GM12865 (cell line): ENCODE measurements around the gene PXMP2.
A peak's percentile ranks its signal among the peaks of the same experiment; 100 is the strongest.

Experiments
- DNase-seq: peaks from one replicate; pipeline ENCODE4 v3.0.0; 2010; ENCODE audit warnings: low read depth
- H3K4me3 ChIP-seq: 2 replicates; pipeline ENCODE4 v1.5.1; 2011; ENCODE audit warnings: mild to moderate bottlenecking, low read depth, low read length, control low read depth
- TF ChIP-seq, protein P1 (sequence below): IDR thresholded peaks from 2 replicates; pipeline ENCODE4 v1.5.1; 2011; ENCODE audit warnings: low read length, control low read depth, low read depth, inconsistent platforms; ENCODE audit not compliant: insufficient read depth; ENCODE audit errors: missing control alignments

Gene PXMP2

DNA sequence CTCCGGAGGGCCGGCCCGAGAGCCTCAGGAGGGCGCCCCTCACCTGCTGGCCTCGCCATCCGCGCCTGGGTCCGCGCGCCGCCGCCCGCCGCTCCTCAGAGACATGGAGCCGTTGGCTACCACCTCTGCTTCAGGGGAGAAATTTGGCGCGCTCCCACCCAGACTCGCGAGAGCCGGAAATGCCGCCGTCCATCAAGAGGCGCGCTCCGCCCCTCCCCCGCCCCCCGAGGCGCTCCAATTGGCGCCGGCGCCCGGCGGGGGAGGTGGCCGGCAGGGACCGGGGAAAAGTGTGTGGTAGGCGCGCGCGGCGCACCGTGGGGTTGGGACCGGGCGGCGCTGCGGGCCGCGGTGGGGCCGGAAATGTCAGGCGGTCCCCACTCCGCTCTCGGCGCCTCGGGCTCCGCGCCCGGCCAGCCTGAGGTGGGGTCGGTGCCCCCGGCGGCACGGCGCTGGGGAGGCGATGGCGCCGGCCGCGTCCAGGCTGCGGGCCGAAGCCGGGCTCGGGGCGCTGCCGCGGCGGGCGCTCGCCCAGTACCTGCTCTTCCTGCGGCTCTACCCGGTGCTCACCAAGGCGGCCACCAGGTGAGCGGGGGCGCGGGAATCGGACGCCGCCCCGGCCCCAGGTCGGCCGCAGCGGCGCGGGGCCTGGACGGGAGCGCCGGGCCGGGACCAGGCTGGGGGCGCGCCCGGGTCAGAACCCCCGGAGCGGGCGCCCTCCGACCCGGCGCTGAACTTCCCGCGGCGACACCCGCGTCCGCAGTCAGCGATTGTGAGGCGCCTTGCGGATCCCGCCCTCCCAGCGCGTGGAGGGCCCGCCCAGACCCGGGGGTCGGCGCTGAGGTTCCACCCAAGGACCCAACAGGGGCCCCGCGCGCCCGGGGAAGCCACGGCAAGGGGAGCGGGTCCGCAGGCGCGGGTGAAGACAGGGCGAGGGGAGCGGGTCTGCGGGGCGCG lies at the start of gene PXMP2, which contains the start of gene POLE:
PXMP2 (plus strand) TSS at position 377 of the 954 bp plus-strand sequence; CDS start at position 461, 84 bp downstream.
POLE (minus strand) TSS at position 132 of the 954 bp plus-strand sequence; CDS start at position 105, 27 bp downstream.
- TF ChIP-seq, protein P1, sequence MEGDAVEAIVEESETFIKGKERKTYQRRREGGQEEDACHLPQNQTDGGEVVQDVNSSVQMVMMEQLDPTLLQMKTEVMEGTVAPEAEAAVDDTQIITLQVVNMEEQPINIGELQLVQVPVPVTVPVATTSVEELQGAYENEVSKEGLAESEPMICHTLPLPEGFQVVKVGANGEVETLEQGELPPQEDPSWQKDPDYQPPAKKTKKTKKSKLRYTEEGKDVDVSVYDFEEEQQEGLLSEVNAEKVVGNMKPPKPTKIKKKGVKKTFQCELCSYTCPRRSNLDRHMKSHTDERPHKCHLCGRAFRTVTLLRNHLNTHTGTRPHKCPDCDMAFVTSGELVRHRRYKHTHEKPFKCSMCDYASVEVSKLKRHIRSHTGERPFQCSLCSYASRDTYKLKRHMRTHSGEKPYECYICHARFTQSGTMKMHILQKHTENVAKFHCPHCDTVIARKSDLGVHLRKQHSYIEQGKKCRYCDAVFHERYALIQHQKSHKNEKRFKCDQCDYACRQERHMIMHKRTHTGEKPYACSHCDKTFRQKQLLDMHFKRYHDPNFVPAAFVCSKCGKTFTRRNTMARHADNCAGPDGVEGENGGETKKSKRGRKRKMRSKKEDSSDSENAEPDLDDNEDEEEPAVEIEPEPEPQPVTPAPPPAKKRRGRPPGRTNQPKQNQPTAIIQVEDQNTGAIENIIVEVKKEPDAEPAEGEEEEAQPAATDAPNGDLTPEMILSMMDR: peak; percentile 5
- peak; percentile 98 for DNase-seq
- peak within 1 kb of the TSS; percentile 75 for H3K4me3 ChIP-seq

DNA sequence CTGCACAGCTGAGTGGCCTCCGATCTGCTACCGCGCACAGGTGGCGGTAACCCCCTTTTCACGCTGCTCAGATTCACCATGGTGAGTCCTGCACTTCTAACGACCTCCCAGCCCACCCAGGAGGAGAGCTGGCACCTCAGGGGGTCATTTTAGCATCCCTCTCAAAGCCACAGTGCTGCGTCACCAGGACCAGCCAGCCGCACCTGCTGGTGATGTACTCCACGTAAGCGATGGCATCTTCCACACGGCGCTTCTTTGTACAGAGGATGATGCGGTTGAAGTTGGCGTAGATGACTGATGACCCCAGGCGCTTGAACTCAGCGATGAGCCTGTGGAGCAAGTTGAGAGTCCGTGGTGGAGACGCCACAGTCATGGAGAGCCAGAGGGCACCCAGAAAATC lies 49.6 kb upstream of the PXMP2 start:
- TF ChIP-seq, protein P1: no peak
- H3K4me3 ChIP-seq: no peak overlapping the region
- no peak for DNase-seq

DNA sequence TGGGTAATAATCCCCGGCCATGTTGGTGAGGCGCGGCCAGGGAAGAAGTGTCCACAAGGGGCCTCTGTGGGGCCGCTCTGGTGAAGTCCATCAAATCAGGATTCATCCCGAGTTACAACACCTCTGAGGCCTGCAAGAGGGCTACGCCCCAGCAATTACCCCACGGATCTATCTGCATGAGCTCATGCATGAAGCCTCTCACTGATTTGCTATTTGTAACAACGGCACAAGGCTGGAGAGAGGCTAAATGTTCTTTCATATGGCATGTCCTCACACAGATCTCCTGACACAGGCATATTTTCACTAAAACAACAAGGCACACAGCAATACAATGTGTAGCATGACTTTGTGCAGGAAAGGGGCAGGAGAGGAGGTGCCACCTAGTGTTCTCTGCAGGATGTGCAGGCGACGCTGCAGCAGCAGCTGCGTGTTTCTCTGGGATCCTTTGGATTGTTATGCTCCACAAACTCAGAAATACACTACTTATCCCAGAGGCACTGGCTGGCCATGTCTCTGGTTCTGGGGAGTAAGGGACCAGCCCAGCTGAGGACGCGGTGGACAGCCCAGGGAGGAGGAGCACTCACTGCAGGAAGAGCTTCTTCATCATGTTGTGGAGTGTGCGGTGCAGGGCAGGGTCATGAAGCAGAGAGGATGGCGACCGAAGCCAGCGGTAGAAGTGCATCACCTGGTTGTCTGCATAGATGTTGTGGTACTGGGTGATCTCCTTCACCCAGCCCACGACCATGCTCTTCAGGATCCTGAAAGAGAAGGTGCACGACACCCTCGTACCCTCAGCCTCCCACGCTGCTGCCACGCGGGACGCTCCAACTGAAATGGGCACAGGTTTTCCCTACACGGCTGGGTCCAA lies 48.6 kb upstream of the PXMP2 start:
- DNase-seq: no peak
- TF ChIP-seq, protein P1: peak; percentile 68

DNA sequence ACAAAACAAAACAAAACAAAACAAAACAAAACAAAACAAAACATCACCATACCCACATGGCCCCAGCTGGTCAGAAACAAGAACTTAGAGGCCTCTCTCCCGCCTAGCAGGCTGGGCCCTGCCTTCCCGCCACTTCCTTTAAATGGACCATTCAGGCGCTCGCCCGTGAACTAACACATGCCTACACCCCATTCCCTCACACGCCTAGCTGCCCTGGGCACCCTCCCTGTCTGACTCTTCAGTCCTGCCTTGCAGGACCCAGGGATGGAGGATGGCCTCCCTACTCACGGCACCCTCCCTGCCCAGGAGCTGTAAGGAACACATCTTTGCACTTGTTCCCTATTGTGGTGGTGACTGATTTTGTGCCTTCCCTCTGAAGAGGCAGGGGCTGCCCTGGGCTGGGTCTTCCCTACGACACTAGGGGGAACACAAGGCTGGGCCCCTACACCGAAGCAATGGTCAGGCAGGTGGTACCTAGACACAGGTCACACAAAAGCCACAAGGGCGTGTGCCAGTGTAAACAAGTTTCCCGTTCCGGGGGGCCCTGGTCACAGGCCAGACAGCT lies 47.3 kb upstream of the PXMP2 start:
- TF ChIP-seq, protein P1: no peak
- DNase-seq: no peak
- no peak overlapping the region for H3K4me3 ChIP-seq

More for the DNA sequence above, 48.6 kb upstream of the PXMP2 start:
- H3K4me3 ChIP-seq: no peak overlapping the region

DNA sequence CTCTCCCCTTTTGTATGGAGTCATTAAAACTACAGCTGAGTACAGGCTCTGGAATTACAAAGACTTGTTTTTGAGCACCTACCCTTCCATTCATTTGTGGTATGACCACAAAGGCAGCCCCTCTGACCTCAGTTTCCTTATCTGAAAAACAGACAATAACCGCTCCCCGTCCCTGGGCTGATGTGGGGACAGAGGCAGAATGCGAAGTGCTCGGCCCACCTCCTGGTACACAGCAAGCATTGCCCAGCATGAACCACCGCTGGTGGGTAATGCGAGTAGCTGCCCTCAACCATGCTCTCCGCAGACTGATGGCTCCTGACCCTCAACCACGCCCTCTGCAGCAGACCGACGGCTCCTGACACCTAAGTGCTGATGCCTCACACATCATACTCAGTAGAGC lies 46.5 kb upstream of the PXMP2 start:
- no peak for DNase-seq
- TF ChIP-seq, protein P1: no peak
- no peak overlapping the region for H3K4me3 ChIP-seq

DNA sequence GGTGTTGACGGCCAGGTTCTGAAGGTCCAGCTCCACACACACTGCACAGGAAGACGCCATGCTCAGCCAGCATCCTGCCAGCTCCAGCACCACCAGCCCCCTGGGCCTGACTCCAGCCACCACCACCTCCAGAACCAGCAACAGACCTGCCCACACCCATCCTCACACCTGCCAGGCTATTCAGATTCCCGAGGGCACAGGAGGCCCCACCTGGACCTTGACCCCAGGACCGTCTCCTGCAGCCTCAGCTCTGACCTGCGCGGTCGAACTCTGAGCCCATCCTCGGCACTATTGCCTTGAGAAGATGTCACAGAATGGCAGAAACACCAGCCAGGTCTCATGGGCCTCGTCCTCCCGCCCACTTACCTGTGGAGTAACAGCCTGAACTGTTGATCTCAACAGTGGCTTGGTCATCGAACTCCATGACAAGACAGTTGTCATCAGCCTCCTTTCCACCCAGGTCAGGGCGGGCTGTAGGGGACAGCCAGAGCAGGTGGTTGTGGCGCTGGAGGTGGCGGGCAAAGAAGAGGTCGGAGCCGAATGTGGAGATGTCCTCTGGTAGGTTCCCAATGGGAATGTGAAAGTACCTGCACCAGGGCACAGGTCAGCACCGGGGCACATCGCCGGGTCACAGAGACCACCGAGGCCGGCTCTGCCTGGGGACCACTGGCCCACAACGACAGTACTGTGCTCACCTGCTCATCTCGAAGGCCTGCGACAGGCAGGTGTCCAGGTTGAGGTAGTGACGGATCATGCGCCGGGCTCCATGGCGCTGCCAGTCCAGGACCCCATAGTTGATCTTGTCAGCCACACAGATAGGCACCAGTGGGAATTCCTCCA lies 45.4 kb upstream of the PXMP2 start:
- TF ChIP-seq, protein P1: no peak
- no peak overlapping the region for H3K4me3 ChIP-seq
- no peak for DNase-seq
